Sigmoid colon (tissue), 7 donors: ENCODE results near the gene SLC24A4. TPM values are rescaled to one million over a fixed set of nuclear protein-coding genes. Genes with fewer than 3 reads are reported as not detected.

Source experiments
- DNase-seq: peaks from one replicate; pipeline ENCODE4 v3.0.0-alpha.2; 2019
- H3K27ac ChIP-seq, 4 donors: fragments of 200-600 bp; sonication (generic); one replicate each; pipeline ENCODE4 v1.5.1; 2016 to 2019; ENCODE audit warnings: mild to moderate bottlenecking in 1 of 4
- H3K27me3 ChIP-seq, 3 donors: fragments of 200-600 bp; sonication (generic); one replicate each; pipeline ENCODE4 v1.5.1; 2019; ENCODE audit warnings: mild to moderate bottlenecking in 1 of 3
- H3K36me3 ChIP-seq, 4 donors: fragments of 200-600 bp; sonication (generic); one replicate each; pipeline ENCODE4 v1.5.1; 2016 to 2019
- H3K4me1 ChIP-seq, 4 donors: fragments of 200-600 bp; sonication (generic); one replicate each; pipeline ENCODE4 v1.5.1; 2017 to 2019
- H3K4me3 ChIP-seq, 4 donors: fragments of 200-600 bp; sonication (generic); one replicate each; pipeline ENCODE4 v1.5.1; 2017 to 2019; ENCODE audit warnings: mild to moderate bottlenecking in 2 of 4, moderate library complexity in 1 of 4
- H3K9me3 ChIP-seq, 4 donors: fragments of 200-600 bp in 3 of 4; sonication (generic) in 3 of 4; one replicate each; pipeline versions ENCODE4 v1.5.1 to v1.6.1; 2013 to 2019
- EP300 ChIP-seq, 4 donors: sonication (generic); formaldehyde crosslinking; IDR thresholded peaks; one replicate each; pipeline ENCODE4 v1.6.1; 2017; ENCODE audit warnings: antibody characterized with exemption in 4 of 4
- POLR2A ChIP-seq, 2 donors: fragments of 450-650 bp; IDR thresholded peaks; one replicate each; pipeline ENCODE4 v1.6.1; 2016; ENCODE audit warnings: antibody characterized with exemption in 2 of 2, mild to moderate bottlenecking in 2 of 2, moderate library complexity in 2 of 2
- POLR2AphosphoS5 ChIP-seq, 4 donors: sonication (generic); formaldehyde crosslinking; IDR thresholded peaks; one replicate each; pipeline ENCODE4 v1.6.1; 2017; ENCODE audit warnings: antibody characterized with exemption in 4 of 4
- WGBS, 2 donors: extraction: QIAGEN DNeasy Blood & Tissue Kit; methylation state at CpG; one replicate each; pipeline ENCODE4 v1.1.7; 2013; 5-methylcytosine and 5-hydroxymethylcytosine counted together
- intact Hi-C: fragments of 100-400 bp; cut with DNase I; formaldehyde crosslinking; loops from one replicate; pipeline ENCODE4 v1.15.1; 2023
- polyA plus RNA-seq, 3 donors: library from polyadenylated mRNA; stranded (reverse); fragments of 200-250 nt; gene quantifications; one replicate each; pipeline ENCODE4 v1.2.3, GENCODE V29; 2013
- total RNA-seq, 4 donors: library from RNA; depleted of rRNA; stranded (reverse); fragments of >200 nt; gene quantifications; one replicate each; pipeline ENCODE4 v1.1.0, GENCODE V29; 2016
- TF ChIP-seq, protein P1 (sequence below), 4 experiments: fragments of 450-650 bp in 3 of 4; fragments of 200-600 bp in 1 of 4; IDR thresholded peaks; one replicate each; pipeline ENCODE4 v1.5.1; 2016 to 2019; ENCODE audit warnings: antibody characterized with exemption in 4 of 4, mild to moderate bottlenecking in 3 of 4, moderate library complexity in 2 of 4
- donor health status: healthy with polysubstance abuse.
- donor health status: Bipolar disorder and iron deficiency.
- donor health status: healthy.

SLC24A4 gene
- total and polyA plus RNA-seq, 7 donors: under 0.01 to 1.4 (median 0.77) TPM; not detected in 1

GRCh38 chr14:92328664-92329255 lies 5.8 kb downstream of the SLC24A4 start:
- peaks cover 8 to 23% (median 16%) of the 10 kb centered on the region in 3 donors for H3K27me3 ChIP-seq
- intact Hi-C loops: no loop called here
- WGBS, 2 donors: 78 to 87% methylated on average over 8 of the region's 8 CpGs
- H3K9me3 ChIP-seq: no peaks in the 10 kb centered on the region
- H3K27ac ChIP-seq: no peak overlapping the region
- no peaks in the 10 kb centered on the region for H3K36me3 ChIP-seq
- TF ChIP-seq POLR2A (IDR thresholded peaks at IDR 0.05): no peak
- no peak for TF ChIP-seq EP300 (IDR thresholded peaks at IDR 0.05)
- no peak for TF ChIP-seq POLR2AphosphoS5 (IDR thresholded peaks at IDR 0.05)
- TF ChIP-seq, protein P1, sequence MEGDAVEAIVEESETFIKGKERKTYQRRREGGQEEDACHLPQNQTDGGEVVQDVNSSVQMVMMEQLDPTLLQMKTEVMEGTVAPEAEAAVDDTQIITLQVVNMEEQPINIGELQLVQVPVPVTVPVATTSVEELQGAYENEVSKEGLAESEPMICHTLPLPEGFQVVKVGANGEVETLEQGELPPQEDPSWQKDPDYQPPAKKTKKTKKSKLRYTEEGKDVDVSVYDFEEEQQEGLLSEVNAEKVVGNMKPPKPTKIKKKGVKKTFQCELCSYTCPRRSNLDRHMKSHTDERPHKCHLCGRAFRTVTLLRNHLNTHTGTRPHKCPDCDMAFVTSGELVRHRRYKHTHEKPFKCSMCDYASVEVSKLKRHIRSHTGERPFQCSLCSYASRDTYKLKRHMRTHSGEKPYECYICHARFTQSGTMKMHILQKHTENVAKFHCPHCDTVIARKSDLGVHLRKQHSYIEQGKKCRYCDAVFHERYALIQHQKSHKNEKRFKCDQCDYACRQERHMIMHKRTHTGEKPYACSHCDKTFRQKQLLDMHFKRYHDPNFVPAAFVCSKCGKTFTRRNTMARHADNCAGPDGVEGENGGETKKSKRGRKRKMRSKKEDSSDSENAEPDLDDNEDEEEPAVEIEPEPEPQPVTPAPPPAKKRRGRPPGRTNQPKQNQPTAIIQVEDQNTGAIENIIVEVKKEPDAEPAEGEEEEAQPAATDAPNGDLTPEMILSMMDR (IDR thresholded peaks at IDR 0.05): no peak
- peaks cover 0 to 6% (median 4%) of the 10 kb centered on the region in 4 donors for H3K4me1 ChIP-seq
- DNase-seq: no peak
- no peak overlapping the region for H3K4me3 ChIP-seq

DNA sequence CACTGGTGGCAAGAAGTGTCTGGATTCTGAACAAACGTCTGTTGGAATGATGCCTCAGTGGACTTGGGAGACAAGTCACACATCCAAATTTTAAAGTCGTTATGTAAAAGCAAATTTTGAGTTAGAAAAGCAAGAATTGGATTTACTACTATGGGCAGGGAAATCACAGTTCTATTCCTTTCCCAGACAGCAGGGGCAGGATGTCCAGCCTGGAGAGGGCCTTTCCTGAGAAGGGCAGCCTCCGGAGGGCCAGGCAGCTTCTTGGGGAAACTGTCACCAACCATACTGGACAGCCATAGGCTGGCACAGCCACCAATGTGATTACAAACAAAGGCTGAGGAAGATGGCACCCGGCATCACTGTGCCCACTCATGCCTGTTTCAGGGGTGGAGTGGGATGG lies 11.1 kb downstream of the SLC24A4 start:
- 82 to 83% methylated on average over 4 of the region's 4 CpGs for WGBS, 2 donors
- no peak for TF ChIP-seq POLR2A (IDR thresholded peaks at IDR 0.05)
- TF ChIP-seq EP300 (IDR thresholded peaks at IDR 0.05): no peak
- TF ChIP-seq, protein P1 (IDR thresholded peaks at IDR 0.05): no peak
- TF ChIP-seq POLR2AphosphoS5 (IDR thresholded peaks at IDR 0.05): no peak
- intact Hi-C loops: no loop called here

DNA sequence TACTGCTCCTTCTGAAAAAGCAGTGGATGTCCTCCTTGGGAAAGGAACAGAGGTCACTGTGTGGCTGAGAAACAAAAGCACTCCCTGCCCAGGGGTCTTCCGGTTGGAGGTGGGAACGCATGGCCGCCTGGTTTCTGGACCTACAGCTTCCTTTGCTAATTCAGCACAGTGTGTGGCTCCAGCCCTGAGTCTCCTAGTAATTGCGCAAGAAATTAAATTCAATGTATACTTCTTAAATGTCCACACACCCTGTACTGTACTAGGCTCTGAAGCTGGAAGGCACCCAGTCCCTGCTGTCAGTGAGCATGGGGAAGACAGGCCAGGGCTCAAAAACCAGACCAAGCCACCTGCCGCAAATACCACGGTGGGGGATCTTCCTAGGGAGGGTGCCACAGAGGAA lies 13.4 kb downstream of the SLC24A4 start:
- Histone ChIP-seq H3K4me3 (no peak overlapping the region), H3K9me3 (no peaks in the 10 kb centered on the region), H3K36me3 (no peaks in the 10 kb centered on the region), H3K27me3 (no peaks in the 10 kb centered on the region), H3K4me1 (no peaks in the 10 kb centered on the region), H3K27ac (no peak overlapping the region)
- no peak for TF ChIP-seq POLR2A (IDR thresholded peaks at IDR 0.05)
- TF ChIP-seq, protein P1 (IDR thresholded peaks at IDR 0.05): no peak
- TF ChIP-seq POLR2AphosphoS5 (IDR thresholded peaks at IDR 0.05): no peak
- no peak for TF ChIP-seq EP300 (IDR thresholded peaks at IDR 0.05)
- intact Hi-C loops: no loop called here
- 94 to 95% methylated on average over 6 of the region's 6 CpGs for WGBS, 2 donors
- no peak for DNase-seq

More for the DNA sequence above, 11.1 kb downstream of the SLC24A4 start:
- Histone ChIP-seq H3K27me3 (no peaks in the 10 kb centered on the region), H3K4me1 (no peaks in the 10 kb centered on the region), H3K9me3 (no peaks in the 10 kb centered on the region), H3K27ac (no peak overlapping the region), H3K36me3 (no peaks in the 10 kb centered on the region), H3K4me3 (no peak overlapping the region)
- no peak for DNase-seq

DNA sequence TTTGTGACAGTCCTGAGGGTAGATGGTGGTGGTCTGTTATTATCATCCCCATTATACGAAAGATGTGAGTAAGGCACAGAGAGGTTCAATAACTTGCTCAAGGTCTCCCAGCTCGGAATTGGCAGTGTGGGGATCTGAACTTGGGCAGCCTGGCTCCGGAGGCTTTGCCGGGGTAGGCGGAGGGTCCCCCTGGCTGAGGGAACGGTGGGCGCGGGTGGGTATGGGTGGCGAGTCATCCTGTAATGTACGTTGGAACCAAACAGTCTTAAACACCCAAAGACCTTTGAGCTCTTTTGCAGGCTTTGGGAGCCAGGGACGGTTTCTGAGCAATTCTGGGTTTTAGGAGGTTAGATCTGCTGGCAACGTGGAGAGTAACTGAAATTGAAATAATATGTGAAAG lies 16.5 kb downstream of the SLC24A4 start:
- no peaks in the 10 kb centered on the region for H3K27me3 ChIP-seq

More for the DNA sequence above, 16.5 kb downstream of the SLC24A4 start:
- no peak overlapping the region for H3K4me3 ChIP-seq
- no peak overlapping the region for H3K27ac ChIP-seq
- peaks cover 0 to 3% (median 1%) of the 10 kb centered on the region in 4 donors for H3K9me3 ChIP-seq
- H3K4me1 ChIP-seq: no peaks in the 10 kb centered on the region
- H3K36me3 ChIP-seq: no peaks in the 10 kb centered on the region
- intact Hi-C loops: no loop called here
- TF ChIP-seq POLR2A (IDR thresholded peaks at IDR 0.05) (no peak), EP300 (IDR thresholded peaks at IDR 0.05) (no peak), POLR2AphosphoS5 (IDR thresholded peaks at IDR 0.05) (no peak)
- TF ChIP-seq, protein P1 (IDR thresholded peaks at IDR 0.05): no peak
- 72 to 85% methylated on average over 12 of the region's 12 CpGs for WGBS, 2 donors
- DNase-seq: no peak
